GM12878 (cell line): ENCODE results near the gene NKX2-2. TPM values are rescaled to one million over a fixed set of nuclear protein-coding genes. Genes with fewer than 3 reads are reported as not detected.

Source experiments
- ATAC-seq: fragments of 200-7000 bp; cut with Tn5 transposase; 3 replicates; pipeline ENCODE4 v1.9.1; 2020; ENCODE audit warnings: mild to moderate bottlenecking, moderate library complexity
- BruUV-seq: library from RNA; stranded (reverse); fragments of 400-500 nt; replicated peaks from 2 replicates; lab custom pipeline; 2021; lab: Mats Ljungman, UMichigan
- CTCF ChIA-PET: fragments of 300-600 bp; sonication (Branson Sonifier 250); formaldehyde crosslinking; extraction: SDS; loops from one replicate; lab custom pipeline; 2021; ENCODE audit warnings: inconsistent platforms; lab: Yijun Ruan, JAX
- POLR2A ChIA-PET: fragments of 350-600 bp; formaldehyde crosslinking; extraction: SDS; loops from one replicate; lab custom pipeline; 2021; ENCODE audit warnings: inconsistent platforms; lab: Charles Lee
- RAD21 ChIA-PET: fragments of 300-600 bp; sonication (Branson Sonifier 250); formaldehyde crosslinking; loops from one replicate; lab custom pipeline; 2023; ENCODE audit warnings: antibody characterized with exemption; ENCODE audit not compliant: unreplicated experiment; lab: Charles Lee
- SMC1A ChIA-PET: fragments of 300-600 bp; sonication (Branson Sonifier 250); formaldehyde crosslinking; loops from one replicate; lab custom pipeline; 2023; ENCODE audit not compliant: unreplicated experiment, uncharacterized antibody; lab: Charles Lee
- DNase-seq: peaks from one replicate; pipeline ENCODE4 v3.0.0-alpha.2; 2011; ENCODE audit warnings: low read depth, low spot score
- FAIRE-seq: peaks from 3 replicates; lab custom pipeline; 2011; peaks lifted over from hg19 to GRCh38; lab: Jason Lieb, UNC
- H2AFZ ChIP-seq: 2 replicates; pipeline ENCODE4 v1.6.0; 2011; ENCODE audit warnings: low read depth, low read length, control low read depth; ENCODE audit not compliant: control insufficient read depth
- H3K27ac ChIP-seq: 2 replicates; pipeline ENCODE4 v1.5.1; 2011; ENCODE audit warnings: control low read depth; ENCODE audit not compliant: control insufficient read depth, insufficient read depth
- H3K27me3 ChIP-seq, 2 experiments: replicated peaks in 1 of 2; 2 replicates each; pipeline versions ENCODE4 v1.6.0 to v1.6.1; 2011; ENCODE audit warnings: low read length in 1 of 2; ENCODE audit not compliant: control insufficient read depth in 2 of 2, insufficient read depth in 2 of 2
- H3K36me3 ChIP-seq, 2 experiments: 2 replicates each; pipeline ENCODE4 v1.5.1; 2011; ENCODE audit warnings: low read length in 1 of 2; ENCODE audit not compliant: control insufficient read depth in 2 of 2, insufficient read depth in 2 of 2
- H3K4me1 ChIP-seq: 2 replicates; pipeline ENCODE4 v1.6.1; 2011; ENCODE audit warnings: mild to moderate bottlenecking, low read length, moderate library complexity, mixed read lengths; ENCODE audit not compliant: control insufficient read depth, insufficient read depth
- H3K4me2 ChIP-seq: 2 replicates; pipeline ENCODE4 v1.6.0; 2011; ENCODE audit warnings: control low read depth; ENCODE audit not compliant: control insufficient read depth, insufficient read depth
- H3K4me3 ChIP-seq: fragments of 200-600 bp; sonication (generic); 2 replicates; pipeline ENCODE4 v1.5.1; 2016
- H3K79me2 ChIP-seq: 2 replicates; pipeline ENCODE4 v1.6.0; 2011; ENCODE audit warnings: low read length; ENCODE audit not compliant: control insufficient read depth, insufficient read depth
- H3K9ac ChIP-seq: 2 replicates; pipeline ENCODE4 v1.8.0; 2011; ENCODE audit warnings: low read length, control low read depth, mixed read lengths; ENCODE audit not compliant: control insufficient read depth, insufficient read depth
- H3K9me3 ChIP-seq: replicated peaks from 3 replicates; pipeline ENCODE4 v1.5.1; 2011; ENCODE audit warnings: mild to moderate bottlenecking, low read length; ENCODE audit not compliant: control insufficient read depth, insufficient read depth
- H4K20me1 ChIP-seq: 2 replicates; pipeline ENCODE4 v1.6.0; 2011; ENCODE audit not compliant: control insufficient read depth, insufficient read depth
- EGR1 ChIP-seq, 2 experiments: IDR thresholded peaks; 1 replicate in 1 of 2; 2 replicates in 1 of 2; pipeline ENCODE4 v1.6.1; 2011 to 2012; ENCODE audit warnings: low read depth in 2 of 2, low read length in 2 of 2, borderline replicate concordance in 1 of 2, mild to moderate bottlenecking in 1 of 2, moderate library complexity in 1 of 2
- EZH2 ChIP-seq: IDR thresholded peaks from 2 replicates; pipeline ENCODE4 v1.6.1; 2012; ENCODE audit warnings: low read depth, mild to moderate bottlenecking, control low read depth, inconsistent platforms, low read length, borderline replicate concordance; ENCODE audit not compliant: control insufficient read depth
- WGBS: methylation state at CpG from one replicate; pipeline ENCODE4 v1.1.6; 2016; ENCODE audit warnings: low lambda C conversion rate; ENCODE audit not compliant: insufficient replicate concordance, insufficient coverage; ENCODE audit errors: missing lambda C conversion rate; 5-methylcytosine and 5-hydroxymethylcytosine counted together
- in situ Hi-C: fragments of 300-500 bp; cut with MboI; formaldehyde crosslinking; loops from 9 replicates; pipeline ENCODE4 v1.14.3; 2018; ENCODE audit warnings: mixed read lengths
- intact Hi-C: fragments of 100-400 bp; cut with micrococcal nuclease; formaldehyde crosslinking; loops from one replicate; pipeline ENCODE4 v1.14.2; 2022; ENCODE audit not compliant: unreplicated experiment
- polyA plus RNA-seq, 11 experiments: library from polyadenylated mRNA; depleted of rRNA in 4 of 11; unstranded in 6 of 11; stranded (reverse) in 5 of 11; fragments of >200 nt; fragmentation: Nextera tagmentation in 4 of 11; fragmentation: Illumina TruSeq in 1 of 11; extraction: Ambion mirVana in 4 of 11; extraction: Trizol in 1 of 11; gene quantifications; 1 replicate in 1 of 11; 2 replicates in 10 of 11; pipeline versions ENCODE4 v1.2.1 to v1.2.3, GENCODE V29; 2011 to 2016; ENCODE audit warnings: inconsistent platforms in 2 of 11, missing spikeins in 2 of 11, low read depth in 1 of 11
- total RNA-seq, 4 experiments: library from RNA; depleted of rRNA in 3 of 4; stranded (reverse); fragments of >200 nt in 3 of 4; fragmentation: Illumina TruSeq in 1 of 4; extraction: Trizol in 1 of 4; gene quantifications; 2 replicates each; pipeline versions ENCODE4 v1.2.1 to v1.2.3, GENCODE V29; 2013 to 2021
- TF ChIP-seq, protein P1 (sequence below): fragments of 450-650 bp; IDR thresholded peaks from 2 replicates; pipeline ENCODE4 v1.6.1; 2016; ENCODE audit warnings: mild to moderate bottlenecking
- TF ChIP-seq, protein P2 (sequence below): fragments of 450-650 bp; formaldehyde crosslinking; IDR thresholded peaks from 2 replicates; pipeline ENCODE4 v1.4.0; 2020; ENCODE audit warnings: mild to moderate bottlenecking, moderate library complexity

Gene NKX2-2
- total and polyA plus RNA-seq, 10 of the 15 experiments (the other 5 are each of a cell fraction or from before 2014, with no cell fraction given), result not detected

DNA sequence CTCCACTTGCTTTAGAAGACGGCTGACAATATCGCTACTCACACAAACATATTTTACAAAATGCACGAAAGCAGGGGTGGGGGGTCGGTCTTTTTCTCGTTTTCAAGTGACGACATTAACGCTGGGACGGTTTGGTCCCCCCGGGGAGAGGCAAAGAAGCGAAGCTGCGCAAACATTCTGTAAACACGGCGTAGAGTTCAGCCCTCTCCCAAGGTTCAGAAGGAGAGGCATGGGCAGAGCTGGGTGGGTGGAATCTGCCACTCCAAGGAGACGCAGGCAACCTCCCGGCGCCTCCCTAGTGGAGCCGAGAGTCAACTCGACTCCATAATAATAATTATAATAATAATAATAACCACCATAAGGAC lies 2.4 kb downstream of the NKX2-2 start:
- no peaks in the 10 kb centered on the region for H3K36me3 ChIP-seq
- BruUV-seq, result no TSS peak
- H3K9me3 ChIP-seq, result no peaks in the 10 kb centered on the region
- RAD21 ChIA-PET, result no interaction called here
- peaks cover 17 to 39% of the 10 kb centered on the region in 2 experiments for H3K27me3 ChIP-seq
- no peak for ATAC-seq
- SMC1A ChIA-PET, result no interaction called here
- in situ Hi-C loops, result no loop called here
- TF ChIP-seq EZH2 (0 out of 2 replicates have a peak, but pooled peaks have one; percentile 47), EGR1 (IDR thresholded peaks at IDR 0.05; ENCODE audit: borderline replicate concordance in 1 of 2, low read depth in 2 of 2, low read length in 2 of 2) (no peak)
- no peak overlapping the region for H3K9ac ChIP-seq
- no peak overlapping the region for H3K27ac ChIP-seq
- no peak for DNase-seq
- POLR2A ChIA-PET, result no interaction called here
- intact Hi-C loops, result no loop called here
- H2AFZ ChIP-seq, result no peak overlapping the region
- H3K4me2 ChIP-seq, result no peak overlapping the region
- no peak for FAIRE-seq
- H3K4me3 ChIP-seq, result no peak overlapping the region
- CTCF ChIA-PET, result no interaction called here
- 23% methylated on average over 18 of the region's 18 CpGs for WGBS
- no peaks in the 10 kb centered on the region for H4K20me1 ChIP-seq
- H3K79me2 ChIP-seq, result no peaks in the 10 kb centered on the region
- H3K4me1 ChIP-seq, result no peaks in the 10 kb centered on the region

DNA sequence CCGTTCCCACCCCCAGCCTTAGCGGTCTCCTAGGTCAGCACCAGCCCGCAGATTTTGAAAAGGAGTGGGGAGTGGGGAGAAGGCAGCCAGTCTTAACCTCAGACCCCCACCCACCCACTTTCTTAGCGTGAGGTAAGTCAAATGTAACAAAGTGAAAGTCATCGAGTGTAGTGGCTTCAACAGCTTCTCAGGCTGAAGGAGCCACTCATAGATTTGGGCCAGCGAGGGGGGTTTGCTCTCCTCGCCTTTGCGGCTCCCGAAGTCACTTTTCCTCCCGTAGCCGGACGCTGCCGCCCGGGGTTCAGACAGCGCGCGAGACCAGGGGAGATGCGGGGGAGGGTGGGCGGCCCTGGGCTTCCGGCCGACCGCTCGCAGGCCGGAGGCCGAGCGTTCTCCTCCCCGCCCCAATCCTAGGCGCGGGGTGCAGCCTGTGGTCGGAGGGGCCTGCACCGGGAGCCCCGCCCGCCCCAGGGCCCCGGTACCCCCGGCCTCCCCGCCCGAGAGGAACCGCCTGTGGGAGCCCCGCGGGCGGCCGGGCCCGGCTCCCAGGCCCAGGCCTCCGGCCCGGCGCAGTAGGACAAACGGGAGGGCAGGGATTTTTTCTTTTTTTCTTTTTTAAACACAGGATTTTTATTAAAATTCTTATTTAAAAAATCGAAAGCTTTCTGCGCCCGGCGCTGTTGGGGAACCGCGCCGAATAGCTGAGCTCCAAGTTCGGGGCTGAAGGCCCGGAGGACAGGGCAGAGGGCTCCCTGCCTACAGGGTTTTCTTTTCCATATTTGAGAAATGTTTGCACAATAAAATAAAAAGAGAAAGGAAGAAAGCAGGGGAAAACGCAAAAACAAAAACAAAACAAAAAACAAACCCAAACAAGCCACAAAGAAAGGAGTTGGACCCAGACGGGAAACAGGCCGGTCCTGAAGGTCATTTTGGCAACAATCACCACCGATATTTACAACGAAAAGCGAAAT lies 3.2 kb downstream of the NKX2-2 start:
- WGBS, result 32% methylated on average over 37 of the region's 62 CpGs
- Histone ChIP-seq H3K9ac (no peak overlapping the region), H3K4me2 (peak overlapping the region; percentile 50), H3K27ac (no peak overlapping the region), H2AFZ (no peak overlapping the region), H3K27me3 (peaks cover 17 to 40% of the 10 kb centered on the region in 2 experiments), H4K20me1 (no peaks in the 10 kb centered on the region), H3K36me3 (no peaks in the 10 kb centered on the region), H3K9me3 (no peaks in the 10 kb centered on the region; the same call in 2 of the 3 replicates), H3K4me3 (no peak overlapping the region; the same call in 1 of the 2 replicates), H3K79me2 (no peaks in the 10 kb centered on the region), H3K4me1 (no peaks in the 10 kb centered on the region)
- in situ Hi-C loops (no loop called here), intact Hi-C loops (no loop called here)
- POLR2A ChIA-PET, result no interaction called here
- RAD21 ChIA-PET, result interaction anchor here (1.3 kb wide), 1 partner anchor 275 kb away, joined by 5 read pairs; no protein-coding TSS in a partner anchor
- no TSS peak for BruUV-seq
- SMC1A ChIA-PET, result no interaction called here
- CTCF ChIA-PET, result no interaction called here
- TF ChIP-seq, protein P1, sequence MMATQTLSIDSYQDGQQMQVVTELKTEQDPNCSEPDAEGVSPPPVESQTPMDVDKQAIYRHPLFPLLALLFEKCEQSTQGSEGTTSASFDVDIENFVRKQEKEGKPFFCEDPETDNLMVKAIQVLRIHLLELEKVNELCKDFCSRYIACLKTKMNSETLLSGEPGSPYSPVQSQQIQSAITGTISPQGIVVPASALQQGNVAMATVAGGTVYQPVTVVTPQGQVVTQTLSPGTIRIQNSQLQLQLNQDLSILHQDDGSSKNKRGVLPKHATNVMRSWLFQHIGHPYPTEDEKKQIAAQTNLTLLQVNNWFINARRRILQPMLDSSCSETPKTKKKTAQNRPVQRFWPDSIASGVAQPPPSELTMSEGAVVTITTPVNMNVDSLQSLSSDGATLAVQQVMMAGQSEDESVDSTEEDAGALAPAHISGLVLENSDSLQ, result no peak
- TF ChIP-seq, protein P2, sequence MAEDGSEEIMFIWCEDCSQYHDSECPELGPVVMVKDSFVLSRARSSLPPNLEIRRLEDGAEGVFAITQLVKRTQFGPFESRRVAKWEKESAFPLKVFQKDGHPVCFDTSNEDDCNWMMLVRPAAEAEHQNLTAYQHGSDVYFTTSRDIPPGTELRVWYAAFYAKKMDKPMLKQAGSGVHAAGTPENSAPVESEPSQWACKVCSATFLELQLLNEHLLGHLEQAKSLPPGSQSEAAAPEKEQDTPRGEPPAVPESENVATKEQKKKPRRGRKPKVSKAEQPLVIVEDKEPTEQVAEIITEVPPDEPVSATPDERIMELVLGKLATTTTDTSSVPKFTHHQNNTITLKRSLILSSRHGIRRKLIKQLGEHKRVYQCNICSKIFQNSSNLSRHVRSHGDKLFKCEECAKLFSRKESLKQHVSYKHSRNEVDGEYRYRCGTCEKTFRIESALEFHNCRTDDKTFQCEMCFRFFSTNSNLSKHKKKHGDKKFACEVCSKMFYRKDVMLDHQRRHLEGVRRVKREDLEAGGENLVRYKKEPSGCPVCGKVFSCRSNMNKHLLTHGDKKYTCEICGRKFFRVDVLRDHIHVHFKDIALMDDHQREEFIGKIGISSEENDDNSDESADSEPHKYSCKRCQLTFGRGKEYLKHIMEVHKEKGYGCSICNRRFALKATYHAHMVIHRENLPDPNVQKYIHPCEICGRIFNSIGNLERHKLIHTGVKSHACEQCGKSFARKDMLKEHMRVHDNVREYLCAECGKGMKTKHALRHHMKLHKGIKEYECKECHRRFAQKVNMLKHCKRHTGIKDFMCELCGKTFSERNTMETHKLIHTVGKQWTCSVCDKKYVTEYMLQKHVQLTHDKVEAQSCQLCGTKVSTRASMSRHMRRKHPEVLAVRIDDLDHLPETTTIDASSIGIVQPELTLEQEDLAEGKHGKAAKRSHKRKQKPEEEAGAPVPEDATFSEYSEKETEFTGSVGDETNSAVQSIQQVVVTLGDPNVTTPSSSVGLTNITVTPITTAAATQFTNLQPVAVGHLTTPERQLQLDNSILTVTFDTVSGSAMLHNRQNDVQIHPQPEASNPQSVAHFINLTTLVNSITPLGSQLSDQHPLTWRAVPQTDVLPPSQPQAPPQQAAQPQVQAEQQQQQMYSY (CRISPR knock-in tag), result no peak
- FAIRE-seq (no peak), ATAC-seq (no peak), DNase-seq (no peak)
